H9 (cell line): ENCODE data around the gene ASXL3. TPM values are rescaled to one million over a fixed set of nuclear protein-coding genes. Genes with fewer than 3 reads are reported as not detected.

Source experiments
- DNase-seq: peaks from one replicate; pipeline ENCODE4 v3.0.0-alpha.2; 2017
- H2AFZ ChIP-seq: one replicate; pipeline ENCODE4 v1.6.1; 2013; ENCODE audit warnings: mild to moderate bottlenecking, low read length, control low read depth, moderate library complexity
- H2AK5ac ChIP-seq: 2 replicates; pipeline ENCODE4 v1.6.1; 2013; ENCODE audit warnings: low read length, control low read depth, mixed read lengths; ENCODE audit not compliant: insufficient read length
- H2BK120ac ChIP-seq: one replicate; pipeline ENCODE4 v1.6.1; 2013; ENCODE audit warnings: low read depth, mild to moderate bottlenecking, low read length, control low read depth, inconsistent platforms; ENCODE audit not compliant: poor library complexity, severe bottlenecking
- H2BK12ac ChIP-seq: 2 replicates; pipeline ENCODE4 v1.6.1; 2013; ENCODE audit warnings: low read length, control low read depth, mixed read lengths, low read depth; ENCODE audit not compliant: insufficient read length
- H2BK15ac ChIP-seq: 2 replicates; pipeline ENCODE4 v1.6.1; 2013; ENCODE audit warnings: low read depth, low read length, control low read depth
- H2BK20ac ChIP-seq: one replicate; pipeline ENCODE4 v1.6.1; 2013; ENCODE audit warnings: low read depth, mild to moderate bottlenecking, low read length, control low read depth, inconsistent platforms; ENCODE audit not compliant: poor library complexity, severe bottlenecking
- H2BK5ac ChIP-seq: 2 replicates; pipeline ENCODE4 v1.6.1; 2013; ENCODE audit warnings: low read length, control low read depth, mixed read lengths; ENCODE audit not compliant: insufficient read length
- H3K14ac ChIP-seq: 2 replicates; pipeline ENCODE4 v1.6.1; 2013; ENCODE audit warnings: low read length, control low read depth; ENCODE audit not compliant: insufficient read depth
- H3K18ac ChIP-seq: 2 replicates; pipeline ENCODE4 v1.6.1; 2013; ENCODE audit warnings: low read depth, mild to moderate bottlenecking, mixed read lengths, low read length, control low read depth; ENCODE audit not compliant: insufficient read length
- H3K23ac ChIP-seq: 2 replicates; pipeline ENCODE4 v1.6.1; 2013; ENCODE audit warnings: low read length, control low read depth, mixed read lengths, low read depth; ENCODE audit not compliant: insufficient read length
- H3K23me2 ChIP-seq: 2 replicates; pipeline ENCODE4 v1.6.1; 2013; ENCODE audit warnings: low read depth, mild to moderate bottlenecking, mixed read lengths, low read length, control low read depth; ENCODE audit not compliant: insufficient read length, poor library complexity, severe bottlenecking
- H3K27ac ChIP-seq: 2 replicates; pipeline ENCODE4 v1.5.1; 2013; ENCODE audit warnings: low read length, control low read depth, mixed read lengths, low read depth; ENCODE audit not compliant: insufficient read length
- H3K27me3 ChIP-seq: 2 replicates; pipeline ENCODE4 v1.6.1; 2013; ENCODE audit warnings: low read length, control low read depth, inconsistent platforms; ENCODE audit not compliant: insufficient read depth
- H3K4ac ChIP-seq: 2 replicates; pipeline ENCODE4 v1.6.1; 2013; ENCODE audit warnings: low read depth, mild to moderate bottlenecking, control low read depth, inconsistent platforms, low read length, moderate library complexity
- H3K4me1 ChIP-seq: 2 replicates; pipeline ENCODE4 v1.6.1; 2013; ENCODE audit warnings: low read length, control low read depth, inconsistent platforms; ENCODE audit not compliant: insufficient read depth
- H3K4me2 ChIP-seq: 2 replicates; pipeline ENCODE4 v1.6.1; 2013; ENCODE audit warnings: low read length, control low read depth, mixed read lengths; ENCODE audit not compliant: insufficient read length, insufficient read depth
- H3K56ac ChIP-seq: 2 replicates; pipeline ENCODE4 v1.6.1; 2013; ENCODE audit warnings: low read depth, mild to moderate bottlenecking, mixed read lengths, low read length, control low read depth; ENCODE audit not compliant: insufficient read length
- H3K79me1 ChIP-seq: 2 replicates; pipeline ENCODE4 v1.6.1; 2013; ENCODE audit warnings: low read depth, mild to moderate bottlenecking, moderate library complexity, low read length, control low read depth, inconsistent platforms; ENCODE audit not compliant: insufficient read depth, poor library complexity, severe bottlenecking
- H3K79me2 ChIP-seq: 2 replicates; pipeline ENCODE4 v1.6.1; 2013; ENCODE audit warnings: low read length, control low read depth, inconsistent platforms; ENCODE audit not compliant: insufficient read depth
- H3K9ac ChIP-seq: 2 replicates; pipeline ENCODE4 v1.6.1; 2013; ENCODE audit warnings: low read length, control low read depth, mixed read lengths; ENCODE audit not compliant: insufficient read length; ENCODE audit errors: extremely low read depth
- H3K9me3 ChIP-seq: one replicate; pipeline ENCODE4 v1.6.1; 2013; ENCODE audit warnings: low read depth, low read length, inconsistent platforms; ENCODE audit not compliant: control insufficient read depth
- H3T11ph ChIP-seq: one replicate; pipeline ENCODE4 v1.6.1; 2013; ENCODE audit warnings: mild to moderate bottlenecking, low read length, control low read depth, inconsistent platforms
- H4K20me1 ChIP-seq: one replicate; pipeline ENCODE4 v1.6.1; 2013; ENCODE audit not compliant: control insufficient read depth, insufficient read length, insufficient read depth
- H4K5ac ChIP-seq: 2 replicates; pipeline ENCODE4 v1.6.1; 2013; ENCODE audit warnings: low read depth, mild to moderate bottlenecking, mixed read lengths, low read length, control low read depth; ENCODE audit not compliant: insufficient read length
- H4K8ac ChIP-seq: replicated peaks from 2 replicates; pipeline ENCODE4 v1.6.1; 2013; ENCODE audit warnings: low read length, control low read depth, mixed read lengths, low read depth; ENCODE audit not compliant: insufficient read length
- H4K91ac ChIP-seq: 2 replicates; pipeline ENCODE4 v1.6.1; 2013; ENCODE audit warnings: low read depth, mild to moderate bottlenecking, moderate library complexity, mixed read lengths, low read length, control low read depth; ENCODE audit not compliant: insufficient read length
- H3K27ac Mint-ChIP-seq, 3 experiments: 2 replicates in 2 of 3; 3 replicates in 1 of 3; pipeline ENCODE4 v1.8.0; 2020 to 2021; ENCODE audit warnings: mixed read lengths in 3 of 3, mild to moderate bottlenecking in 1 of 3, moderate library complexity in 1 of 3
- H3K27me3 Mint-ChIP-seq: 2 replicates; pipeline ENCODE4 v1.8.0; 2021; ENCODE audit warnings: low read depth, mild to moderate bottlenecking, moderate library complexity, mixed read lengths
- H3K36me3 Mint-ChIP-seq, 3 experiments: 2 replicates in 2 of 3; 3 replicates in 1 of 3; pipeline ENCODE4 v1.8.0; 2020 to 2021; ENCODE audit warnings: low read depth in 3 of 3, mixed read lengths in 3 of 3; ENCODE audit not compliant: insufficient read depth in 1 of 3
- H3K4me1 Mint-ChIP-seq, 2 experiments: 2 replicates each; pipeline ENCODE4 v1.8.0; 2020; ENCODE audit warnings: mixed read lengths in 2 of 2
- H3K4me3 Mint-ChIP-seq, 2 experiments: 2 replicates in 1 of 2; 3 replicates in 1 of 2; pipeline ENCODE4 v1.8.0; 2020 to 2021; ENCODE audit warnings: mild to moderate bottlenecking in 2 of 2, mixed read lengths in 2 of 2, moderate library complexity in 1 of 2
- H3K9me3 Mint-ChIP-seq, 2 experiments: 2 replicates in 1 of 2; 3 replicates in 1 of 2; pipeline ENCODE4 v1.8.0; 2020; ENCODE audit warnings: mild to moderate bottlenecking in 2 of 2, mixed read lengths in 2 of 2, moderate library complexity in 1 of 2
- CTCF ChIP-seq: fragments of 200-600 bp; sonication (generic); conservative IDR thresholded peaks from 3 replicates; pipeline ENCODE4 v1.8.0; 2021; ENCODE audit warnings: antibody characterized with exemption, mild to moderate bottlenecking
- WGBS: extraction: QIAGEN DNeasy Blood & Tissue Kit; methylation state at CpG from one replicate; pipeline ENCODE4 v1.1.7; 2013; ENCODE audit warnings: missing lambda C conversion rate, low lambda C conversion rate, mixed read lengths; ENCODE audit not compliant: insufficient read length; ENCODE audit errors: extremely low coverage; 5-methylcytosine and 5-hydroxymethylcytosine counted together
- total RNA-seq: library from RNA; stranded (reverse); gene quantifications from 2 replicates; pipeline ENCODE4 v1.2.1, GENCODE V29; 2021

The ASXL3 gene
- total RNA-seq, 1 experiment from 2014 or later, result 0.35 TPM

- Histone ChIP-seq H4K20me1 (no peaks in the 10 kb centered on the region), H3K9me3 (no peaks in the 10 kb centered on the region), H3K27me3 (no peaks in the 10 kb centered on the region), H3K4me2 (no peak overlapping the region), H3K79me1 (no peaks in the 10 kb centered on the region), H4K5ac (no peak overlapping the region), H3K27ac (no peak overlapping the region), H3K18ac (no peak overlapping the region), H2BK5ac (no peak overlapping the region), H4K8ac (no peak overlapping the region), H3K14ac (no peak overlapping the region), H3K4ac (no peak overlapping the region), H2AK5ac (no peak overlapping the region), H2BK20ac (no peak overlapping the region), H3K23me2 (no peaks in the 10 kb centered on the region), H2BK15ac (no peak overlapping the region), H2AFZ (no peak overlapping the region), H2BK120ac (no peak overlapping the region), H3K23ac (no peak overlapping the region), H3K9ac (no peak overlapping the region), H2BK12ac (no peak overlapping the region), H3K79me2 (no peaks in the 10 kb centered on the region), H3K56ac (no peak overlapping the region), H3T11ph (no peak overlapping the region), H4K91ac (no peak overlapping the region), H3K4me1 (no peaks in the 10 kb centered on the region)
- WGBS, result no CpG with 5 or more reads among the region's 4 CpGs
- no peak overlapping the region for H3K4me3 Mint-ChIP-seq
- no peak for DNase-seq
- TF ChIP-seq CTCF, result no peak
- 0 out of 2 replicates have a peak, but pooled peaks cover 2% of the 10 kb centered on the region for H3K27me3 Mint-ChIP-seq
- no peaks in the 10 kb centered on the region; a peak in 1 of 5 replicates for H3K9me3 Mint-ChIP-seq
- H3K36me3 Mint-ChIP-seq, result no peaks in the 10 kb centered on the region
- H3K27ac Mint-ChIP-seq, result no peak overlapping the region
- H3K4me1 Mint-ChIP-seq, result 0 out of 4 replicates have a peak, but pooled peaks cover 0 to 2% of the 10 kb centered on the region in 2 experiments
Observed at GRCh38 chr18:33712719-33713118, 134.7 kb downstream of the ASXL3 start.
